HG03139 (cell line): ENCODE results near the gene ASAP2.

Experiments used
- ATAC-seq: cut with Tn5 transposase; IDR thresholded peaks from one replicate; pipeline ENCODE4 v1.9.1; 2021; ENCODE audit not compliant: unreplicated experiment

ASAP2 gene

DNA sequence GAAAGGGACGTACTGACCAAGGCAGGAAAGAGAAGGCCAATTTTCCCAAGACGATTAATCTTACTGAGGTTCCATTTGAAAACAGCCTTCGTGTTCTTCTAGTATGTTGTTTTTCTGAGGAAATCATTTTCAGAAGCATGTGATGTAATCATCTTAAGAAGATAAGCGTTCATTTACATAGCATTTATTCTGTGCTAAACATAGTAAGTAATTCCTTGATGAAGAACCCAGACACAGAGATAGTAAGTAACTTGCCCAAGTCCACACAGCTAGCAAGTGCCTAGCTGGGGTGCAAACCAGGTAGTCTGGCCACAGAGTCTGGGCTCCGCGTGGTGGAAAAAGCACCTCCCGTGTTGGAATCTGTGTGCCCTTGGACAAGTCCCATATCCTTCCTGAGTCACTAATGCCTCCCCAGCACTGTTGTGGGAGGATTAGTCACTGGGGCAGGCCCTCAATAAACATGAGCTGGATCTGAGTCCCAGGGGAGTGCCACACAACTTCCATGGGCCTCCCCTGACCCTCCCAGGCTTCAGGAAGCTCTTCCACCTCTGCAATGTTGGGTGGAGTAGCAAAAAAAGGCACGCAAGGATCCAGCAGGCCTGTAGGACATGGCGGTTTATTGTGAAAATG, 26.9 kb upstream of the ASAP2 start:
- ATAC-seq, result no peak

- ATAC-seq, result no peak
Measured at GRCh38 chr2:9184361-9184760, 22.3 kb upstream of the ASAP2 start.

GRCh38 chr2:9187620-9188214, 18.9 kb upstream of the ASAP2 start:
- no peak for ATAC-seq

DNA sequence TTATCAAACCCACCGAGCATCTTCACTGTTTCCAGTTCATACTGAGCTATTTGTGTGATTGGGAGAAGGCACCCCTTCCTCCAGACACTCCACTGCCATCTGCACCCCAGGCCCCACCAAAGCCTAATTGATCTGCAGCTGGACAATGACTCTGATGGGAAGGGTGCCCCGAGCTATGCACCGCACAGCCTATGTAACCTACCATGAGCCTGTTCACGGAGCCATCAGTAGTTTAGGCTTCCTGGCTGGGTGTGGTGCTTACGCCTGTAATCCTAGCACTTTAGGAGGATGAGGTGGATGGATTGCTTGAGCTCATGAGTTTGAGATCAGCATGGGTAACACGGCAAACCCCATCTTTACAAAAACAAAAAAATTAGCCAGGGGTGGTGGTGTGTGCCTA, 17.8 kb upstream of the ASAP2 start:
- ATAC-seq, result no peak

DNA sequence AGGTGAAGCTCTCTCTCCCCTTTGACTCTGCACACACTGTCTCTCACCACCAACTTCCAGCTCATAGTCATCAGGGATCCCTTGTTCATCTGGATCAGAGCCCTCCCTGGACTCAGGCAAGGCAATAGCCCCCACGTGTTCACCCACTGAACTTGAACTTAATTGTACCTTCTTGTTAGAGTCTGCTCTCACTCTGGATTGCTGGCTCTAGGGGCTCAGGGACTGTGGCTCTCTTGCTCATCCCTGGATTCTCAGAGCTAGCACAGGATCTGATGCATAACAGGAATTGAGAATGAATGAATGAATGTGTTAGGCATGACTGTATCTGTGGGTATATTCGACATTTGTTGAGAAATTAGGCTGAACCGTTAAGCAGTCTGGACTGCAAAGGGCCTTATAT, 16.7 kb upstream of the ASAP2 start:
- no peak for ATAC-seq

GRCh38 chr2:9191041-9191481, 15.6 kb upstream of the ASAP2 start:
- ATAC-seq, result no peak

GRCh38 chr2:9192712-9193111, 13.9 kb upstream of the ASAP2 start:
- ATAC-seq, result no peak

GRCh38 chr2:9194352-9194751, 12.3 kb upstream of the ASAP2 start:
- ATAC-seq, result no peak

DNA sequence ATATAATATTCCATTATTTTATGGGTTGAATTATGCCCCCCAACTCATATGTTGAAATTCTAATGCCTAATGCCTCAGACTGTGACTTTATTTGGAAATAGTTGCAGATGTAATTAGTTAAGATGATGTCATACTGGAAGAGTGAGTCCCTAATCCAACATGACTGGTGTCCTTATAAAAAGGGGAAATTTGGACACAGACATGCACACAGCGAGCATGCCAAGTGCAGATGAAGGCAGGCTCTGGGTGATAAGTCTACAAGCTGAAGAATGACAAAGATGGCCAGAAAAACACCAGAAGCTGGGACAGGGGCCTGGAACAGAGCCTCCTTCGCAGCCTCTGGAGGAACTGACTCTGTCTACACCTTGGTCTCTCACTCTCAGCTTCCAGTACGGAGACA, 10.0 kb upstream of the ASAP2 start:
- ATAC-seq, result no peak

- no peak for ATAC-seq
Measured at GRCh38 chr2:9197916-9198315, 8.7 kb upstream of the ASAP2 start.

DNA sequence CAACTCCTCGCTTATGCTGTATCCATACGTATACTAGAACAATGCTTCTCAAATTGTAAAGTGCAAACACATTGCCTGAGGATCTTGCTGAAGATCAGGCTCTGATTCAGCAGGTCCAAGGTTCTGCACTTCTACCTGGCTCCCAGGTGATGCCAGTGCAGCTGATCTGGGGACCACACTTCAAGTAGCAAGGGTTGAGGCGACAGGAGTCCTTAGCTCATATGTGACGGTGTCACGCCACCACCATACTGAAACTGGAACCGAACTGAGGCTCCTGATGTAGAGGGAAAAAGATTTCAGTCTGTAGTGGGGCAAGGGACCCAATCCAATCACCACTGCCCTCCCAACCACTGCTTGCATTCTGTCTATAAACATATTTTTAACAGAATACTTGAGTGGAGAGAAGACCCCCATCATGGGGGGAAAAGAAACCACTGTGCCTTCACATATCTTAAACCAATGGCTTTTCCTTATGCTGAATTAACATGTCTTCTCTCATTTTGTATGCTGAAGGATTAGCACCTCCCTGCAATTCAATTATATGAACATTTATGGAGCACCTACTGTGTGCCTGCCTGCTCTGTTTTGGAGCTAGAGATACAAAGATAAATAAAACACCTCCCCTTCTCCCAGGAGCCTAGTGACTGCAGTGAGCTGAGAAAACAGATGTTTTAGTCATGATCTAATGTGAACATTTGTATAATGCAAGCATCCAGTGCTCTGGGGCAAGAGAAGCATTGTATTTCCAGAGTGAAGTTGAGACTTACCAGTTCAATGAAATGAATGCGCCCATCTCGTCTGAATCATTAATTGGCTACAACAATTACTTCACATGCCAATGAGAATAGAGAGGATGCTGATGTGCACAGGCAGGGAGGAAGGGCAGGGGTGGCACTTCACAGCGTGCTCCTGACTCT, 6.6 kb upstream of the ASAP2 start:
- no peak for ATAC-seq

GRCh38 chr2:9200633-9201015, 6.0 kb upstream of the ASAP2 start:
- no peak for ATAC-seq

DNA sequence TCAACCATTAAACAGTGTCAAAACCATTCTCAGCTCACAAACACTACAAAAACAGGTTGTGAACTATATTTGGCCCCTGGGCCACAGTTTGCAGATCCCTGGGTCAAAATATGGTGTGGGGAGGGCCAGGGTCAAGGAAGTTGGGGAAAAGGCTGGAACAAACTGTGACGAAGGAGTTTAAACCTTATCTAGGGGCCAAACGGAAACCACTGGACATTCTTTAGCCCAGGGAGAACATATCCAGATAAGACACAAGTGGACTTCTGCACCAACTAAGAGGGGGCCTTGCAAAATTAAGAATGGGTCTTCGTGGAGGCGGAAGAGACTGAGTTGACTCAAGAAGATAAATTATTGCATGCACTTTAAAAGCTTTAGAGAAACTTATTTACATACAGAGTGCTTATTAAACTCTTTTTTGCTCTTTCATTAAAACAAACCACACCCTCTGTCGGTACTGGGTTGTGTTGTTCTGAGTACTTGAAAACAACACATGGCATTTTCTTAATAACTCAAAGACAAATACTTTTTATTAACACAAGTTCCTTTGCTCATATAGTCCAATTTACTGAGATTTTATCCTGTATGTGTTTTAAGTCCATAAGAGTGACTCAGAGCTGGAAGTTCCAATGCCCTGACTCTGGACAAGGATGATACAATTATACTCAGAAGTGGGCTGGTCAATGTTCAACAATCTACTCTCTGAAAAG, 5.3 kb upstream of the ASAP2 start:
- ATAC-seq, result no peak

DNA sequence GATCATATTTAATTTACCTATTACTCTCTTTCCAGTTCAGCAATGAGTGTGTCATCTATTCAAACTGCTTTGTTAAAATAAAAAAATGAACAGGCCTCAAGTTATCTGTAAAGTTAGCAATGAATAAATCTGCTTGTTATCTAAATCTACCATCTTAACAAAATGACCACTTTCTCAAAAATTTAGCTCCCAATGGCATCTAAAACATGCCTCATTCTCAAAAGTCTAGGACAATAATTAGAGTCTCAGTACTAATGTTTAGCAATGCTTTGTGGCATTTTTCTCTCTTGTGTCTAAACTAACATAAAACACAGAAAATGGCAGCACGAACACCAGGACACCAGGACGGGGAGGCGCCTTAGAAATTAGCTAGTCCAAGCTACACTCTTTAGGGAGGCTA, 3.6 kb upstream of the ASAP2 start:
- no peak for ATAC-seq

DNA sequence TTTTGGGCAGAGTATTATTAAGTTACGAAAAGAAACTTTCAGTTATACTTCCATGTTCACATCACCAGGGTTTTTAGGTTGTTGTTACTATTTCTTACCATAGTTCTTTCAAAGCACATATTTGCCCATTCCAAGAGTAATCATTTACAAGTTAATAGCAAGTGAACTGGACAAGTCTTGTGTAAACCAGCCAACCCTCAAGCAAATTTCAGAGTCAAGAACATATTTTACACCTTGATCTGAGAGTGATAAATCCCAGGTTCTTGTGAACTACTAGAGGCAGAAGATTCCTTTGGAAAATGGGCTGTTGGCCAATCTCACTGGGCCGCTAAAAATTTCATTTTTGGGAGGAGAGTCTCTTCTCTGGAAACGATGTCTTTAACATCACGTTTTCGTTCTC, 2.7 kb upstream of the ASAP2 start:
- no peak for ATAC-seq

GRCh38 chr2:9204939-9205338, 1.7 kb upstream of the ASAP2 start:
- no peak for ATAC-seq

DNA sequence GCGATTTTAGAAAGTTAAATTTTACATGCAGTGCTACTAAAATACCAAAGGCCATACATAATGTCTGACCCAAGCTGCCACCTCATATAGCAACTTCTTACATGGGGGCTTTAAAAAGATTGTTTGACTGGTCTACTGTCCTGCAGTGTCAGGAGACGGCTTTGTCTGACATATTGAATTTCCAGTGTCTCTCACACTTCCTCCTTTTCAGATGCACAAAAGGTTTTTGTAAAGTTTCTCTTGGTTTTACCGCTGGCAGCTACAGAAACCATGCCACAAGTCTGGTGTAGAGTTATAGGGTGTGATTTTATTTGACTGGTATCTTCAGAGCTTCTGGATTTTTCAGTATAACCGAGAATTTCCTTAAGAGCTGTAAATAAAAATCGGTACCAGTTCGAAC, 1.1 kb upstream of the ASAP2 start:
- ATAC-seq, result no peak

- ATAC-seq, result peak; percentile 7
Measured at GRCh38 chr2:9206991-9207640, 504 bp downstream of the ASAP2 start.

GRCh38 chr2:9207641-9208311, 1.2 kb downstream of the ASAP2 start:
- ATAC-seq, result no peak

DNA sequence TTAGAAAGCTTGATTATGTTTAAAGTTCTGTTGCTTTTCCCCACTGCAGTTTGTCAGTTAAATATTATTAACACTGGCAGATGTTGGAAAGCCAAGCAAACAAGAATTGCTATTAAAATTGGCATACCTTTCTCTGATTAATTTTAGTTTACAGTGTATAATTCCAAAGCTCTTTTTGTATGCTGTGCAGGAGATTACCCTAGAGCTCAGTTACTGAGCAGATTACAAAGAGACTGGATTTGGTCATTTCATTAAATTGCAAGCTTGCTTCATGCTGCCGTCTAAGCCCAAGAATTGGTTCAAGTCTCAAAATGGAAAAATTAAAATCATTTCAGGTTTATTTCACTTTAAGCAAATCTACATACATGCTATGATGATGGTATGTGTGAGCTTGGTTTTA, 2.3 kb downstream of the ASAP2 start:
- no peak for ATAC-seq
